SK-N-DZ (cell line): ENCODE data around the gene FUT8.
"Not testable (repeated sequence)": the region's sequence is repeated elsewhere in the genome, so short reads cannot be mapped to it uniquely, and the experiment has no call there.

Source experiments
- DNase-seq: peaks from one replicate; pipeline ENCODE4 v3.0.0-alpha.2; 2015; ENCODE audit warnings: low spot score

Gene FUT8

GRCh38 chr14:65415613-65416012 lies 3.1 kb downstream of the FUT8 start:
- no peak for DNase-seq

- DNase-seq: no peak
Observed at GRCh38 chr14:65419593-65420252, 7.2 kb downstream of the FUT8 start.

- DNase-seq: no peak
Observed at GRCh38 chr14:65421201-65421981, 8.9 kb downstream of the FUT8 start.

- no peak for DNase-seq
Observed at GRCh38 chr14:65422088-65422834, 9.7 kb downstream of the FUT8 start.

GRCh38 chr14:65423982-65424381 lies 11.5 kb downstream of the FUT8 start:
- DNase-seq: no peak

GRCh38 chr14:65424531-65424930 lies 12.0 kb downstream of the FUT8 start:
- DNase-seq: no peak

GRCh38 chr14:65425885-65426284 lies 13.4 kb downstream of the FUT8 start:
- no peak for DNase-seq

GRCh38 chr14:65426902-65427301 lies 14.4 kb downstream of the FUT8 start:
- DNase-seq: not testable (repeated sequence)

- DNase-seq: no peak
Observed at GRCh38 chr14:65428691-65429090, 16.2 kb downstream of the FUT8 start.

GRCh38 chr14:65429757-65430156 lies 17.2 kb downstream of the FUT8 start:
- DNase-seq: no peak

GRCh38 chr14:65431245-65431644 lies 18.7 kb downstream of the FUT8 start:
- no peak for DNase-seq

- DNase-seq: no peak
Observed at GRCh38 chr14:65431951-65432350, 19.4 kb downstream of the FUT8 start.

GRCh38 chr14:65432361-65432948 lies 19.9 kb downstream of the FUT8 start:
- no peak for DNase-seq

GRCh38 chr14:65433157-65433556 lies 20.6 kb downstream of the FUT8 start:
- DNase-seq: no peak

- no peak for DNase-seq
Observed at GRCh38 chr14:65433646-65434045, 21.1 kb downstream of the FUT8 start.

GRCh38 chr14:65434216-65434850 lies 21.8 kb downstream of the FUT8 start:
- peak; percentile 16 for DNase-seq

- DNase-seq: no peak
Observed at GRCh38 chr14:65438266-65438933, 25.9 kb downstream of the FUT8 start.

- no peak for DNase-seq
Observed at GRCh38 chr14:65439117-65439516, 26.6 kb downstream of the FUT8 start.

GRCh38 chr14:65440230-65440629 lies 27.7 kb downstream of the FUT8 start:
- DNase-seq: no peak

GRCh38 chr14:65444230-65444629 lies 31.7 kb downstream of the FUT8 start:
- DNase-seq: no peak

- no peak for DNase-seq
Observed at GRCh38 chr14:65446159-65446558, 33.6 kb downstream of the FUT8 start.
